ENCODE measurements around the gene FGF14. TPM values are rescaled to one million over a fixed set of nuclear protein-coding genes. Genes with fewer than 3 reads are reported as not detected.

FGF14 gene
- total RNA-seq, 4 donors from 2014 or later = 0.08 to 1.4 (median 0.22) TPM

DNA sequence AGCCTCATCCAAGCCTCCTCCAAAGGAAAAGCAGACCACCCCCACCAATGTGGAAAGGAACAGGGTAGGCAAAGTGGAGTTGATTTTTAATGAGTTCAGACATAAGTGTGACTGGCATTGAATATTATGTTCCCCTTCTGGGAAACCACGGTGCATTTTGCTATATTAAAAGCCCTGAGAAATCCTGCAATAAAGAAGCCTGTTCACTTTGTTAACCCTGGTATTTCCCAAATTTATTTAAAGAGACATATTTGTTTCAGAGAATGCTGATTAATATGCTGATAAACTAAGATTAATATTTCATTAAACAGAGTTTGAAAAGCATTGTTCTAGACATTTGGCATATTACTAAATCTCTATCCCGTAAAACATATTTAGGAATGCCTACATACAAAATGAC lies 151.4 kb downstream of the FGF14 start:
- H3K9me3 ChIP-seq = no peaks in the 10 kb centered on the region
- DNase-seq (ENCODE audit: low spot score in 2 of 2) = no peak
- WGBS = 77% methylated on average over 2 of the region's 2 CpGs
- no peak overlapping the region for H3K4me3 ChIP-seq
- no peak overlapping the region for H3K27ac ChIP-seq
- H3K4me1 ChIP-seq = no peaks in the 10 kb centered on the region
- TF ChIP-seq POLR2A (IDR thresholded peaks at IDR 0.05) (no peak), EP300 (IDR thresholded peaks at IDR 0.05) (no peak), CTCF (IDR thresholded peaks at IDR 0.05) (no peak)
- H3K36me3 ChIP-seq = no peaks in the 10 kb centered on the region
- H3K27me3 ChIP-seq = no peaks in the 10 kb centered on the region

DNA sequence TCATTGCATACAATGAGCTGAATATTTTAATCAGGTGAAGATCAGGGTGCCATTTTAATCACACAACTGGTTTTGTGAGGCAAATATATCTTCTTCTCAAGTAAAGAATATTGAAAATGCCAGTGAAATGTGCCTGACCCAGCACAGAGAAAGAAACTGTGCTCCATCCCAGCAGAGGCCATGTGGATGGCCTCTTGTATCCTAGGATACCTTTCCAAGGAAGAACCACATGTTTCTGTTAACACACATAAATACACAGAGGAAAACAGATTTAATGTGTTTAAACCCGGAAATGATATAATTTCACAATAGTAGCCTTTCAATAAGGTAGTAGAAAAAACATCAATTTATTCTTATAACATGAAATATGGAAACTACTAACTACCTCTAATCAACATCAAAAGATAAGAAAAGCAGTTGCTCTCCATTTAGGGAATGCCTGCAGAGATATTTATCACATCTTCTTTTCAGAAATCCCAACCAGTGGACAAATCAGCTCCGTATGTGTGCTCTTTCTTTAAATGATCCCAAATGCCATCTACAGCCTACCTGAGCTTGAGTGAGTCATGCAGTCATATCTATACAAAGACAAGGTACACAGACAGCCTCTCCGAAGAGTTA lies 157.1 kb downstream of the FGF14 start:
- no peak overlapping the region for H3K27ac ChIP-seq
- no peaks in the 10 kb centered on the region for H3K9me3 ChIP-seq
- no peaks in the 10 kb centered on the region for H3K36me3 ChIP-seq
- H3K4me1 ChIP-seq = no peaks in the 10 kb centered on the region
- DNase-seq (ENCODE audit: low spot score in 2 of 2) = no peak
- TF ChIP-seq CTCF (IDR thresholded peaks at IDR 0.05) = no peak
- 62% methylated on average over 3 of the region's 3 CpGs for WGBS
- H3K4me3 ChIP-seq = no peak overlapping the region
- H3K27me3 ChIP-seq = no peaks in the 10 kb centered on the region

DNA sequence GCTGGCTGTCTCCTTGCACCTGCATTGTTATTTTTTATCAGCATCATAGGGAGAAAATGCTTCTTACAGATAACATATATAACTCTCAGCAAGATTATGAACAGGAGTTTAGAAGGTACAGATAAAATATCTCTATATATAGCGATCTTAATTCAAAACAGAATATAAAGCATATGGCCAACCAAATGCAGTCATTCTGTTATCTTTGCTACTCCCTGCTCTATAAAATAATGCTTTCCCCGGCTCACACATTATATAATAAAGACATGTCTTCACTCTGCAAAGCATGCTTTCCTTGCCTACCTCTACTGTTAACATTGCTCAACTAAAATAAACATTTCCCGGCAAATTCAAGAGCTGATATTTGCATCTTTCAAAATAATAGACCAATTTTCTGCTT lies 161.7 kb downstream of the FGF14 start:
- TF ChIP-seq POLR2A (IDR thresholded peaks at IDR 0.05) (no peak), EP300 (IDR thresholded peaks at IDR 0.05) (no peak), CTCF (IDR thresholded peaks at IDR 0.05) (no peak), POLR2AphosphoS5 (IDR thresholded peaks at IDR 0.05) (no peak)
- Histone ChIP-seq H3K27ac (no peak overlapping the region), H3K9me3 (no peaks in the 10 kb centered on the region), H3K4me3 (no peak overlapping the region), H3K4me1 (no peaks in the 10 kb centered on the region), H3K36me3 (no peaks in the 10 kb centered on the region), H3K27me3 (no peaks in the 10 kb centered on the region)
- WGBS = 75% methylated on average over 3 of the region's 3 CpGs
- no peak for DNase-seq (ENCODE audit: low spot score in 2 of 2)

- no peak for TF ChIP-seq POLR2AphosphoS5 (IDR thresholded peaks at IDR 0.05)
- TF ChIP-seq POLR2A (IDR thresholded peaks at IDR 0.05) = no peak
- no peak for TF ChIP-seq CTCF (IDR thresholded peaks at IDR 0.05)
- no peak for TF ChIP-seq EP300 (IDR thresholded peaks at IDR 0.05)
- 63% methylated on average over 6 of the region's 6 CpGs for WGBS
- DNase-seq (ENCODE audit: low spot score in 2 of 2) = no peak
Observed at GRCh38 chr13:102237230-102237629, 164.6 kb downstream of the FGF14 start.

DNA sequence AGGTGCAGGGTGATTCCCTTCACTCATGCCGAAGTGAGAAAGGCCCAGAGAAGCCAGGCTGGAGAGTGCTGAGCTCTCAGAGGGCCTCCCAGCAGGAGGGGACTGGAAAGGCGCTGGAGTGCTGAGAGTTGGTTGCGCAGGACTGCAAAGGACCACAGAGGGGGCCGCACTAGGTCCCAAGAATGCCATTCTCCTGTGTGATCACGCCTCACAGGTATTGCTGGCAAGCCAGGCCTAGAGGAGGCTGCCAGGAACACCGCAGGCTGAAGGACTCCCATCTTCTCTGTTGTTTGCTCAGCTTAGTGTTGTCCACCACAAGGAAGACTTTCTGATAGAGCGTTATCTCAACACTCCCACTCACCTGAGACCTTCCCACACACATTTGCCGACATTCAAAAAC lies 165.0 kb downstream of the FGF14 start:
- Histone ChIP-seq H3K4me3 (no peak overlapping the region), H3K4me1 (no peaks in the 10 kb centered on the region), H3K9me3 (no peaks in the 10 kb centered on the region), H3K27ac (no peak overlapping the region), H3K27me3 (no peaks in the 10 kb centered on the region), H3K36me3 (no peaks in the 10 kb centered on the region)
- TF ChIP-seq CTCF (IDR thresholded peaks at IDR 0.05) (no peak), POLR2A (IDR thresholded peaks at IDR 0.05) (no peak), POLR2AphosphoS5 (IDR thresholded peaks at IDR 0.05) (no peak), EP300 (IDR thresholded peaks at IDR 0.05) (no peak)
- DNase-seq (ENCODE audit: low spot score in 2 of 2) = no peak
- WGBS = 96% methylated on average over 8 of the region's 8 CpGs

More at GRCh38 chr13:102237230-102237629, 164.6 kb downstream of the FGF14 start:
- no peak overlapping the region for H3K4me3 ChIP-seq
- no peaks in the 10 kb centered on the region for H3K27me3 ChIP-seq
- no peak overlapping the region for H3K27ac ChIP-seq
- H3K4me1 ChIP-seq = no peaks in the 10 kb centered on the region
- no peaks in the 10 kb centered on the region for H3K36me3 ChIP-seq
- H3K9me3 ChIP-seq = no peaks in the 10 kb centered on the region
